SK-N-SH (cell line): ENCODE data around the gene PEF1.

ENCODE experiments used
- EP300 ChIP-seq, 2 experiments: IDR thresholded peaks; 2 replicates each; pipeline versions ENCODE4 v1.4.0 to v1.6.1; 2012; ENCODE audit warnings: borderline replicate concordance in 1 of 2, low read depth in 1 of 2, low read length in 1 of 2
- EZH2phosphoT487 ChIP-seq: fragments of 200-600 bp; sonication (generic); IDR thresholded peaks from 2 replicates; pipeline ENCODE4 v1.6.1; 2017; ENCODE audit warnings: low read depth, mixed run types, mild to moderate bottlenecking, antibody characterized with exemption, moderate library complexity, borderline replicate concordance
- JUND ChIP-seq: IDR thresholded peaks from 2 replicates; pipeline ENCODE4 v1.4.0; 2012
- MXI1 ChIP-seq: IDR thresholded peaks from 2 replicates; pipeline ENCODE4 v1.6.1; 2012; ENCODE audit warnings: mild to moderate bottlenecking, low read depth, low read length, improper control_type of control experiment
- RAD21 ChIP-seq: IDR thresholded peaks from 2 replicates; pipeline ENCODE4 v1.6.1; 2012; ENCODE audit warnings: mild to moderate bottlenecking, low read length
- TEAD4 ChIP-seq: IDR thresholded peaks from 2 replicates; pipeline ENCODE4 v1.4.0; 2012; ENCODE audit warnings: mild to moderate bottlenecking, borderline replicate concordance; ENCODE audit not compliant: insufficient read depth
- YY1 ChIP-seq: IDR thresholded peaks from 2 replicates; pipeline ENCODE4 v1.4.0; 2012; ENCODE audit warnings: low read depth, mild to moderate bottlenecking
- TF ChIP-seq, protein P1 (sequence below): fragments of 200-600 bp; sonication (generic); IDR thresholded peaks from 2 replicates; pipeline ENCODE4 v1.6.1; 2017; ENCODE audit warnings: antibody characterized with exemption, mild to moderate bottlenecking, moderate library complexity

DNA sequence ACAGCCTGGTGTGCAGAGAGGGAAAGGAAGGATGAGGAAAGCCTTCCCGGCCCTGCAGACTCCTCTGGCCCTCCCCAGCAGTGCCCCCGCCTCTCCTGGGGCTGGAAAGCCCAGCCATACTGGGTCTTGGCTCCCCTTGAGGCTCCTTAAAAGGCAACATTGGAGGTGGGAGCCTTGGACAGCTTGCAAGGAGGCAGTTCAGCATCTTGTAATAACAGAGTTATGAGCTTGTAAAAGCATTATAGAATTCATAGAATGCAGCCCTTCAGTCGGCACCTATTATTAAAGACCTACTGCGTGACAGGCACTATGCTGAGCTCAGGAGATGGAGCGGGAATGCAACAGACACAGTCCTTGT is 64.2 kb downstream of the PEF1 start:
- no peak for TF ChIP-seq JUND
- TF ChIP-seq, protein P1, sequence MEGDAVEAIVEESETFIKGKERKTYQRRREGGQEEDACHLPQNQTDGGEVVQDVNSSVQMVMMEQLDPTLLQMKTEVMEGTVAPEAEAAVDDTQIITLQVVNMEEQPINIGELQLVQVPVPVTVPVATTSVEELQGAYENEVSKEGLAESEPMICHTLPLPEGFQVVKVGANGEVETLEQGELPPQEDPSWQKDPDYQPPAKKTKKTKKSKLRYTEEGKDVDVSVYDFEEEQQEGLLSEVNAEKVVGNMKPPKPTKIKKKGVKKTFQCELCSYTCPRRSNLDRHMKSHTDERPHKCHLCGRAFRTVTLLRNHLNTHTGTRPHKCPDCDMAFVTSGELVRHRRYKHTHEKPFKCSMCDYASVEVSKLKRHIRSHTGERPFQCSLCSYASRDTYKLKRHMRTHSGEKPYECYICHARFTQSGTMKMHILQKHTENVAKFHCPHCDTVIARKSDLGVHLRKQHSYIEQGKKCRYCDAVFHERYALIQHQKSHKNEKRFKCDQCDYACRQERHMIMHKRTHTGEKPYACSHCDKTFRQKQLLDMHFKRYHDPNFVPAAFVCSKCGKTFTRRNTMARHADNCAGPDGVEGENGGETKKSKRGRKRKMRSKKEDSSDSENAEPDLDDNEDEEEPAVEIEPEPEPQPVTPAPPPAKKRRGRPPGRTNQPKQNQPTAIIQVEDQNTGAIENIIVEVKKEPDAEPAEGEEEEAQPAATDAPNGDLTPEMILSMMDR: no peak
- TF ChIP-seq YY1: no peak
- no peak for TF ChIP-seq MXI1
- TF ChIP-seq TEAD4: no peak
- TF ChIP-seq EP300 (IDR thresholded peaks at IDR 0.05; ENCODE audit: borderline replicate concordance in 1 of 2, low read depth in 1 of 2, low read length in 1 of 2): no peak
- TF ChIP-seq RAD21: no peak
- TF ChIP-seq EZH2phosphoT487: no peak
